Loucy (cell line): ENCODE results near the gene RGS19.

Experiments
- EZH2phosphoT487 ChIP-seq: fragments of 200-600 bp; IDR thresholded peaks from 2 replicates; pipeline ENCODE4 v1.6.1; 2018; ENCODE audit warnings: antibody characterized with exemption, mild to moderate bottlenecking, moderate library complexity, borderline replicate concordance
- TF ChIP-seq, protein P1 (sequence below): fragments of 200-600 bp; sonication (generic); conservative IDR thresholded peaks from 2 replicates; pipeline ENCODE4 v1.5.1; 2014; ENCODE audit warnings: mild to moderate bottlenecking, antibody characterized with exemption, low read length

DNA sequence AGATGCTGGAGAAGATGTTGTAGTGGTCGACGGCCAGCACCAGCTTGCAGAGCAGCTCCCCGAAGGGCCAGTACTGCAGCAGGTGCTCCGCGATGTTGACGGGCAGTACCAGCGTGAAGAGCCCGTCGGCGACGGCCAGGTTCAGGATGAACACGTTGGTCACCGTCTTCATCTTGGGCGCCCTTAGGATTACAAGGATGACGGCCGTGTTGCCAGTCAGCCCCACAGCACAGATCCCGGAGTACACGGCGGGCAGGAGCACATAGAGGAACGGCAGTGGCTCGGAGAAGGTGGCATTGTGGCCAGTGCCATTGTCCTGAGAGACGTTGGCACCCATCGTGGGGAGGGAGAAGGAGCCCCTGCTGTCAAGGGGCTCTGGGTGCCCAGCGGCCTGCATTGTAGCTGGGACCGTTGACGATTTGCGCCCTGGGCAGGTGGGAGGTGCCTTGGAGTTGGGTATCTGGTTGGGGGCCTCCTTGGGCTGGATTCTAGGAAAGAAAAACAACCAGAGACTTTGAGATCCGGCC is 27.2 kb upstream of the RGS19 start:
- TF ChIP-seq, protein P1, sequence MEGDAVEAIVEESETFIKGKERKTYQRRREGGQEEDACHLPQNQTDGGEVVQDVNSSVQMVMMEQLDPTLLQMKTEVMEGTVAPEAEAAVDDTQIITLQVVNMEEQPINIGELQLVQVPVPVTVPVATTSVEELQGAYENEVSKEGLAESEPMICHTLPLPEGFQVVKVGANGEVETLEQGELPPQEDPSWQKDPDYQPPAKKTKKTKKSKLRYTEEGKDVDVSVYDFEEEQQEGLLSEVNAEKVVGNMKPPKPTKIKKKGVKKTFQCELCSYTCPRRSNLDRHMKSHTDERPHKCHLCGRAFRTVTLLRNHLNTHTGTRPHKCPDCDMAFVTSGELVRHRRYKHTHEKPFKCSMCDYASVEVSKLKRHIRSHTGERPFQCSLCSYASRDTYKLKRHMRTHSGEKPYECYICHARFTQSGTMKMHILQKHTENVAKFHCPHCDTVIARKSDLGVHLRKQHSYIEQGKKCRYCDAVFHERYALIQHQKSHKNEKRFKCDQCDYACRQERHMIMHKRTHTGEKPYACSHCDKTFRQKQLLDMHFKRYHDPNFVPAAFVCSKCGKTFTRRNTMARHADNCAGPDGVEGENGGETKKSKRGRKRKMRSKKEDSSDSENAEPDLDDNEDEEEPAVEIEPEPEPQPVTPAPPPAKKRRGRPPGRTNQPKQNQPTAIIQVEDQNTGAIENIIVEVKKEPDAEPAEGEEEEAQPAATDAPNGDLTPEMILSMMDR, result no peak
- no peak for TF ChIP-seq EZH2phosphoT487
